ENCODE results near the gene SERPINB1. TPM values are rescaled to one million over a fixed set of nuclear protein-coding genes. Genes with fewer than 3 reads are reported as not detected.

SERPINB1 gene
- total RNA-seq, 1 experiment from 2014 or later = 73.2 TPM

DNA sequence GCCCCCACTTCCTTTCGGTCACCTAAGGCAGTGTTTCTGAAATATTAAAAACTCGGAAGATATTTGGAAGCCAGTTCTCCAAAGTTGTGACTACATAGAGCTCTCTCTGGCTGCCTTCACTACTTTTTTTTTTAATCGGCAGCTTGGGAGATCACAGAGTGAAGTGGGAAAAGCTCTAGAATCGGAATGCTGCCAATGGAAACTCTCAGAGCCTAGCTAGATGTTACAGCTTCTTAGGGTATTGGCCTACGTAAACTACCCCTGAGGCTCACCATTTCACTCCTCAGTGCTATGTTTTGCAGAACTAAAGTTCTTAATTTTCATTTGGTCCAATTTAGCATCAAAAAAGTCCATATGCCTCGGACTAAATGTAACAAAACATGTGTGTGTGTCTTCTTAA lies 14.5 kb downstream of the SERPINB1 start:
- Histone ChIP-seq H3K9me2 (ENCODE audit: insufficient read depth) (no peaks in the 10 kb centered on the region), H3K9me3 (ENCODE audit: control insufficient read depth in 1 of 2, insufficient read depth in 1 of 2, low read depth in 1 of 2, low read length in 2 of 2) (no peaks in the 10 kb centered on the region), H3K27me3 (ENCODE audit: insufficient read depth, low read length) (no peaks in the 10 kb centered on the region), H3K27ac (ENCODE audit: low read depth, low read length) (no peak overlapping the region), H2AFZ (ENCODE audit: low read depth, low read length, poor library complexity, severe bottlenecking) (no peak overlapping the region), H3K4me3 (replicated peaks in 1 of 2; ENCODE audit: low read depth in 1 of 2, low read length in 2 of 2) (no peak overlapping the region), H3K9ac (ENCODE audit: low read length) (no peak overlapping the region), H3K4me1 (ENCODE audit: control insufficient read depth in 1 of 2, insufficient read depth in 2 of 2, low read length in 2 of 2) (no peaks in the 10 kb centered on the region), H4K20me1 (ENCODE audit: insufficient read depth) (no peaks in the 10 kb centered on the region), H3K4me2 (ENCODE audit: low read length) (no peak overlapping the region), H3K79me2 (ENCODE audit: insufficient read depth, low read length) (no peaks in the 10 kb centered on the region), H3K36me3 (ENCODE audit: control insufficient read depth in 1 of 2, insufficient read depth in 2 of 2, low read length in 2 of 2) (no peaks in the 10 kb centered on the region)
- ChIA-PET CTCF (no interaction called here), POLR2A (interaction anchor here (0.9 kb wide), 1 partner anchor 15 kb away, joined by 5 read pairs; the partner anchor contains the start of gene SERPINB1), RAD21 (ENCODE audit: low non-redundant PET in 1 of 2, low total read pairs in 2 of 2, uncharacterized antibody in 2 of 2, unreplicated experiment in 2 of 2) (no interaction called here)
- TF ChIP-seq RAD21 (IDR thresholded peaks at IDR 0.05; ENCODE audit: low read depth) (no peak), SIN3A (IDR thresholded peaks at IDR 0.05; ENCODE audit: low read depth) (no peak), TCF7L2 (IDR thresholded peaks at IDR 0.05; ENCODE audit: borderline replicate concordance, extremely low read depth, insufficient read depth, insufficient read length) (no peak), EZH2phosphoT487 (IDR thresholded peaks at IDR 0.05; ENCODE audit: borderline replicate concordance) (no peak), SP1 (IDR thresholded peaks at IDR 0.05; ENCODE audit: low read depth) (no peak), JUND (IDR thresholded peaks at IDR 0.05) (no peak)
- TF ChIP-seq, protein P1, sequence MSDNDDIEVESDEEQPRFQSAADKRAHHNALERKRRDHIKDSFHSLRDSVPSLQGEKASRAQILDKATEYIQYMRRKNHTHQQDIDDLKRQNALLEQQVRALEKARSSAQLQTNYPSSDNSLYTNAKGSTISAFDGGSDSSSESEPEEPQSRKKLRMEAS (IDR thresholded peaks at IDR 0.05) = no peak
- TF ChIP-seq, protein P2, sequence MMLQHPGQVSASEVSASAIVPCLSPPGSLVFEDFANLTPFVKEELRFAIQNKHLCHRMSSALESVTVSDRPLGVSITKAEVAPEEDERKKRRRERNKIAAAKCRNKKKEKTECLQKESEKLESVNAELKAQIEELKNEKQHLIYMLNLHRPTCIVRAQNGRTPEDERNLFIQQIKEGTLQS (IDR thresholded peaks at IDR 0.05) = no peak
- BruUV-seq (replicated peaks) = no TSS peak
- DNase-seq (ENCODE audit: low read depth, low spot score) (no peak), ATAC-seq (no peak)
- intact Hi-C loops (cut with micrococcal nuclease) = no loop called here

- no peaks in the 10 kb centered on the region for H3K79me2 ChIP-seq (ENCODE audit: insufficient read depth, low read length)
- no peaks in the 10 kb centered on the region for H3K9me3 ChIP-seq (ENCODE audit: control insufficient read depth in 1 of 2, insufficient read depth in 1 of 2, low read depth in 1 of 2, low read length in 2 of 2)
- H3K4me1 ChIP-seq (ENCODE audit: control insufficient read depth in 1 of 2, insufficient read depth in 2 of 2, low read length in 2 of 2) = no peaks in the 10 kb centered on the region
- ChIA-PET RAD21 (ENCODE audit: low non-redundant PET in 1 of 2, low total read pairs in 2 of 2, uncharacterized antibody in 2 of 2, unreplicated experiment in 2 of 2) (no interaction called here), POLR2A (interaction anchor here (3.1 kb wide), 1 partner anchor 15 kb away, joined by 9 read pairs; the partner anchor contains the start of gene SERPINB1), CTCF (no interaction called here)
- H3K9me2 ChIP-seq (ENCODE audit: insufficient read depth) = no peaks in the 10 kb centered on the region
- H3K27me3 ChIP-seq (ENCODE audit: insufficient read depth, low read length) = no peaks in the 10 kb centered on the region
- no peak overlapping the region for H3K4me3 ChIP-seq (replicated peaks in 1 of 2; ENCODE audit: low read depth in 1 of 2, low read length in 2 of 2)
- no peak overlapping the region for H3K4me2 ChIP-seq (ENCODE audit: low read length)
- TF ChIP-seq EZH2phosphoT487 (IDR thresholded peaks at IDR 0.05; ENCODE audit: borderline replicate concordance) = no peak
- no peak for TF ChIP-seq ZNF274 (IDR thresholded peaks at IDR 0.05; ENCODE audit: low read depth, low read length)
- TF ChIP-seq, protein P1 (IDR thresholded peaks at IDR 0.05) = no peak
- no peaks in the 10 kb centered on the region for H4K20me1 ChIP-seq (ENCODE audit: insufficient read depth)
- ATAC-seq (no peak), DNase-seq (ENCODE audit: low read depth, low spot score) (no peak)
- intact Hi-C loops (cut with micrococcal nuclease) = no loop called here
- H3K36me3 ChIP-seq (ENCODE audit: control insufficient read depth in 1 of 2, insufficient read depth in 2 of 2, low read length in 2 of 2) = no peaks in the 10 kb centered on the region
- no peak overlapping the region for H2AFZ ChIP-seq (ENCODE audit: low read depth, low read length, poor library complexity, severe bottlenecking)
- BruUV-seq (replicated peaks) = no TSS peak
- no peak overlapping the region for H3K9ac ChIP-seq (ENCODE audit: low read length)
- no peak overlapping the region for H3K27ac ChIP-seq (ENCODE audit: low read depth, low read length)
These were observed 15.5 kb downstream of the SERPINB1 start for GRCh38 chr6:2826131-2826530.
